K562 (cell line): Measurements from ENCODE around the gene LDLRAD3. TPM values are rescaled to one million over a fixed set of nuclear protein-coding genes. Genes with fewer than 3 reads are reported as not detected.
A peak's percentile ranks its signal among the peaks of the same experiment; 100 is the strongest.

Source experiments
- EHMT2 ChIP-seq: fragments of 450-650 bp; IDR thresholded peaks from 2 replicates; pipeline ENCODE4 v1.6.1; 2018; ENCODE audit warnings: antibody characterized with exemption
- ELF4 ChIP-seq: fragments of 450-650 bp; formaldehyde crosslinking; IDR thresholded peaks from 2 replicates; pipeline ENCODE4 v1.4.0; 2022; ENCODE audit warnings: missing genetic modification characterization
- FOSL1 ChIP-seq: fragments of 200-800 bp; sonication (Bioruptor generic); conservative IDR thresholded peaks from 2 replicates; pipeline ENCODE4 v1.6.1; 2016; ENCODE audit warnings: missing genetic modification characterization, missing compliant biosample characterization
- KLF16 ChIP-seq: IDR thresholded peaks from 2 replicates; pipeline ENCODE4 v1.6.1; 2016; ENCODE audit warnings: antibody characterized with exemption
- MED1 ChIP-seq: sonication (generic); formaldehyde crosslinking; IDR thresholded peaks from 2 replicates; pipeline ENCODE4 v1.8.1; 2023; ENCODE audit warnings: missing genetic modification reagents, borderline replicate concordance
- MYNN ChIP-seq, 2 experiments: sonication (generic); formaldehyde crosslinking in 1 of 2; IDR thresholded peaks; 2 replicates each; pipeline versions ENCODE4 v1.5.0 to v1.6.1; 2016 to 2020; ENCODE audit warnings: antibody characterized with exemption in 1 of 2, missing genetic modification reagents in 1 of 2
- NR2C1 ChIP-seq, 2 experiments: fragments of 450-650 bp; IDR thresholded peaks; 2 replicates each; pipeline ENCODE4 v1.6.1; 2017; ENCODE audit warnings: mild to moderate bottlenecking in 2 of 2, antibody characterized with exemption in 1 of 2, inconsistent platforms in 1 of 2, missing compliant biosample characterization in 1 of 2, missing genetic modification characterization in 1 of 2
- PURB ChIP-seq: sonication (generic); formaldehyde crosslinking; IDR thresholded peaks from 2 replicates; pipeline ENCODE4 v1.9.0; 2021; ENCODE audit warnings: low read depth, mild to moderate bottlenecking, missing genetic modification reagents
- SAFB2 ChIP-seq: fragments of 200-400 bp; formaldehyde crosslinking; IDR thresholded peaks from 2 replicates; pipeline ENCODE4 v1.6.1; 2018; ENCODE audit warnings: borderline replicate concordance, low read length, low read depth, moderate library complexity; ENCODE audit not compliant: severe bottlenecking
- SOX6 ChIP-seq: fragments of 450-650 bp; IDR thresholded peaks from 2 replicates; pipeline ENCODE4 v1.6.1; 2014; ENCODE audit warnings: mild to moderate bottlenecking
- TAF9B ChIP-seq: fragments of 450-650 bp; IDR thresholded peaks from 2 replicates; pipeline ENCODE4 v1.6.1; 2018; ENCODE audit warnings: mild to moderate bottlenecking; ENCODE audit not compliant: partially characterized antibody
- TRIM24 ChIP-seq, 2 experiments: fragments of 450-650 bp; IDR thresholded peaks; 2 replicates each; pipeline ENCODE4 v1.6.1; 2016
- YBX1 ChIP-seq: fragments of 450-650 bp; IDR thresholded peaks from 2 replicates; pipeline ENCODE4 v1.7.1; 2016; ENCODE audit warnings: mild to moderate bottlenecking
- polyA plus RNA-seq, 8 experiments: library from polyadenylated mRNA; depleted of rRNA in 4 of 8; stranded (reverse) in 5 of 8; unstranded in 3 of 8; fragments of >200 nt; fragmentation: Nextera tagmentation in 2 of 8; fragmentation: Illumina TruSeq in 1 of 8; extraction: Ambion mirVana in 2 of 8; extraction: Trizol in 1 of 8; gene quantifications; 2 replicates each; pipeline versions ENCODE4 v1.2.1 to v1.2.3, GENCODE V29; 2011 to 2014; ENCODE audit warnings: inconsistent platforms in 1 of 8, missing spikeins in 1 of 8
- total RNA-seq, 7 experiments: library from RNA; depleted of rRNA in 6 of 7; stranded (reverse); fragments of >200 nt in 6 of 7; fragmentation: Illumina TruSeq in 2 of 7; extraction: Trizol in 2 of 7; gene quantifications; 2 replicates each; pipeline versions ENCODE4 v1.2.1 to v1.2.3, GENCODE V29; 2011 to 2021; ENCODE audit warnings: low replicate concordance in 1 of 7
- TF ChIP-seq, protein P1 (sequence below): sonication (generic); formaldehyde crosslinking; IDR thresholded peaks from 2 replicates; pipeline ENCODE4 v1.9.0; 2022; ENCODE audit warnings: mild to moderate bottlenecking, missing genetic modification reagents
- TF ChIP-seq, protein P2 (sequence below): sonication (generic); formaldehyde crosslinking; IDR thresholded peaks from 2 replicates; pipeline ENCODE4 v1.9.0; 2022; ENCODE audit warnings: mild to moderate bottlenecking, missing genetic modification reagents
- TF ChIP-seq, protein P3 (sequence below): sonication (generic); formaldehyde crosslinking; IDR thresholded peaks from 2 replicates; pipeline ENCODE4 v1.8.1; 2023; ENCODE audit warnings: mild to moderate bottlenecking, missing genetic modification reagents
- TF ChIP-seq, protein P4 (sequence below): fragments of 250-450 bp; sonication (Bioruptor Pico); IDR thresholded peaks from 2 replicates; pipeline ENCODE4 v1.8.0; 2022; ENCODE audit warnings: inconsistent platforms, mild to moderate bottlenecking, moderate library complexity, borderline replicate concordance
- TF ChIP-seq, protein P5 (sequence below): sonication (generic); formaldehyde crosslinking; IDR thresholded peaks from 2 replicates; pipeline ENCODE4 v1.8.0; 2022; ENCODE audit warnings: mild to moderate bottlenecking, low read depth, missing genetic modification reagents
- TF ChIP-seq, protein P6 (sequence below): IDR thresholded peaks from 2 replicates; pipeline ENCODE4 v1.6.1; 2012; ENCODE audit warnings: low read depth, low read length, improper control_type of control experiment, borderline replicate concordance

The LDLRAD3 gene
- total and polyA plus RNA-seq, 9 of the 15 experiments (the other 6 are each of a cell fraction or from before 2014, with no cell fraction given), result 0.73 to 7.2 (median 3.5) TPM

DNA sequence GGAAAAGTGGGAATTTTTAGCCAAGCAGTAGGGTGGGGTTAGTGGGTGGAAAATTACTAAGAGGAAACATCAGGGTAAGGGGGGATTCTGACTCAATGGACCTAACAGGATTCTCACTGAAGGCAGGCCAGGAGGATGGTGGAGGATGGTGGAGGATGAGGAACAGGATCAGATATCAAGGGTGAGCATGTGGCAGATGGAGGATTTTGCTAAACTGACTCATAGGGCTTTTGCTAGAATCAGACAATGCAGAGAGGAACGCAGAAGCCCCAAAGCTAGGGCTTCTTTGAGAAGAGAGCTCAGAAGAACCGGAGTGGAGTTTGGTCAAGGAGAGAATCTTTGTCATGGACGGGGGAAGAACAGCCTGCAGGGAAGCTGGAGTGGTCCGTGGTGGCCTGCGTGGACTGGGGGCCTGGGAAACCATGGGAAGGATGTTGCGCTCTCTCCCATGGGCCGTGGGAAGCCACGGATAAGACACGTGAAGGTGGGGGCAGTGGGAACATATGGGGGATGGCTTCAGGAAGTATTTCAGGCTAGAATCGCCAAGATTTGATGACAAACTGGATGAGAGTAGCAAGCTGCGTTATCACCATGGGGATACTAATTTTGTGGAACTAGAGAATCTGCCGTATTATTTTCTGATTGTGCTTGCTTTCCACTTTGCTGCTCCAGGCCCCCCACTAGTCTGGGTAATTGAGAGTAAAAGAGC is 165.2 kb downstream of the LDLRAD3 start (continued):
- TF ChIP-seq FOSL1 (tag) (0 out of 2 replicates have a peak, but pooled peaks have one; percentile 30), NR2C1 (IDR thresholded peaks at IDR 0.05) (no peak), NR2C1 (tag; IDR thresholded peaks at IDR 0.05) (0 out of 2 replicates have a peak, but pooled peaks have one; percentile 25), YBX1 (no peak), KLF16 (no peak), SAFB2 (no peak), PURB (CRISPR knock-in tag) (no peak), SOX6 (no peak), TAF9B (no peak), TRIM24 (IDR thresholded peaks at IDR 0.05) (peak; percentile 50 to 74; a peak in 2 of 4 replicates), MED1 (no peak), EHMT2 (no peak), ELF4 (CRISPR knock-in tag) (no peak), MYNN (IDR thresholded peaks at IDR 0.05) (no peak), MYNN (CRISPR knock-in tag; IDR thresholded peaks at IDR 0.05) (no peak)
- TF ChIP-seq, protein P1, sequence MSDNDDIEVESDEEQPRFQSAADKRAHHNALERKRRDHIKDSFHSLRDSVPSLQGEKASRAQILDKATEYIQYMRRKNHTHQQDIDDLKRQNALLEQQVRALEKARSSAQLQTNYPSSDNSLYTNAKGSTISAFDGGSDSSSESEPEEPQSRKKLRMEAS, result peak; percentile 12; the same call in 1 of the 2 replicates
- TF ChIP-seq, protein P2, sequence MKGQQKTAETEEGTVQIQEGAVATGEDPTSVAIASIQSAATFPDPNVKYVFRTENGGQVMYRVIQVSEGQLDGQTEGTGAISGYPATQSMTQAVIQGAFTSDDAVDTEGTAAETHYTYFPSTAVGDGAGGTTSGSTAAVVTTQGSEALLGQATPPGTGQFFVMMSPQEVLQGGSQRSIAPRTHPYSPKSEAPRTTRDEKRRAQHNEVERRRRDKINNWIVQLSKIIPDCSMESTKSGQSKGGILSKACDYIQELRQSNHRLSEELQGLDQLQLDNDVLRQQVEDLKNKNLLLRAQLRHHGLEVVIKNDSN (CRISPR knock-in tag), result no peak
- TF ChIP-seq, protein P3, sequence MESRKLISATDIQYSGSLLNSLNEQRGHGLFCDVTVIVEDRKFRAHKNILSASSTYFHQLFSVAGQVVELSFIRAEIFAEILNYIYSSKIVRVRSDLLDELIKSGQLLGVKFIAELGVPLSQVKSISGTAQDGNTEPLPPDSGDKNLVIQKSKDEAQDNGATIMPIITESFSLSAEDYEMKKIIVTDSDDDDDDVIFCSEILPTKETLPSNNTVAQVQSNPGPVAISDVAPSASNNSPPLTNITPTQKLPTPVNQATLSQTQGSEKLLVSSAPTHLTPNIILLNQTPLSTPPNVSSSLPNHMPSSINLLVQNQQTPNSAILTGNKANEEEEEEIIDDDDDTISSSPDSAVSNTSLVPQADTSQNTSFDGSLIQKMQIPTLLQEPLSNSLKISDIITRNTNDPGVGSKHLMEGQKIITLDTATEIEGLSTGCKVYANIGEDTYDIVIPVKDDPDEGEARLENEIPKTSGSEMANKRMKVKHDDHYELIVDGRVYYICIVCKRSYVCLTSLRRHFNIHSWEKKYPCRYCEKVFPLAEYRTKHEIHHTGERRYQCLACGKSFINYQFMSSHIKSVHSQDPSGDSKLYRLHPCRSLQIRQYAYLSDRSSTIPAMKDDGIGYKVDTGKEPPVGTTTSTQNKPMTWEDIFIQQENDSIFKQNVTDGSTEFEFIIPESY, result no peak
- TF ChIP-seq, protein P4, sequence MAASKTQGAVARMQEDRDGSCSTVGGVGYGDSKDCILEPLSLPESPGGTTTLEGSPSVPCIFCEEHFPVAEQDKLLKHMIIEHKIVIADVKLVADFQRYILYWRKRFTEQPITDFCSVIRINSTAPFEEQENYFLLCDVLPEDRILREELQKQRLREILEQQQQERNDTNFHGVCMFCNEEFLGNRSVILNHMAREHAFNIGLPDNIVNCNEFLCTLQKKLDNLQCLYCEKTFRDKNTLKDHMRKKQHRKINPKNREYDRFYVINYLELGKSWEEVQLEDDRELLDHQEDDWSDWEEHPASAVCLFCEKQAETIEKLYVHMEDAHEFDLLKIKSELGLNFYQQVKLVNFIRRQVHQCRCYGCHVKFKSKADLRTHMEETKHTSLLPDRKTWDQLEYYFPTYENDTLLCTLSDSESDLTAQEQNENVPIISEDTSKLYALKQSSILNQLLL (CRISPR knock-in tag), result no peak
- TF ChIP-seq, protein P5, sequence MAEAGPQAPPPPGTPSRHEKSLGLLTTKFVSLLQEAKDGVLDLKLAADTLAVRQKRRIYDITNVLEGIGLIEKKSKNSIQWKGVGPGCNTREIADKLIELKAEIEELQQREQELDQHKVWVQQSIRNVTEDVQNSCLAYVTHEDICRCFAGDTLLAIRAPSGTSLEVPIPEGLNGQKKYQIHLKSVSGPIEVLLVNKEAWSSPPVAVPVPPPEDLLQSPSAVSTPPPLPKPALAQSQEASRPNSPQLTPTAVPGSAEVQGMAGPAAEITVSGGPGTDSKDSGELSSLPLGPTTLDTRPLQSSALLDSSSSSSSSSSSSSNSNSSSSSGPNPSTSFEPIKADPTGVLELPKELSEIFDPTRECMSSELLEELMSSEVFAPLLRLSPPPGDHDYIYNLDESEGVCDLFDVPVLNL, result no peak
- TF ChIP-seq, protein P6, sequence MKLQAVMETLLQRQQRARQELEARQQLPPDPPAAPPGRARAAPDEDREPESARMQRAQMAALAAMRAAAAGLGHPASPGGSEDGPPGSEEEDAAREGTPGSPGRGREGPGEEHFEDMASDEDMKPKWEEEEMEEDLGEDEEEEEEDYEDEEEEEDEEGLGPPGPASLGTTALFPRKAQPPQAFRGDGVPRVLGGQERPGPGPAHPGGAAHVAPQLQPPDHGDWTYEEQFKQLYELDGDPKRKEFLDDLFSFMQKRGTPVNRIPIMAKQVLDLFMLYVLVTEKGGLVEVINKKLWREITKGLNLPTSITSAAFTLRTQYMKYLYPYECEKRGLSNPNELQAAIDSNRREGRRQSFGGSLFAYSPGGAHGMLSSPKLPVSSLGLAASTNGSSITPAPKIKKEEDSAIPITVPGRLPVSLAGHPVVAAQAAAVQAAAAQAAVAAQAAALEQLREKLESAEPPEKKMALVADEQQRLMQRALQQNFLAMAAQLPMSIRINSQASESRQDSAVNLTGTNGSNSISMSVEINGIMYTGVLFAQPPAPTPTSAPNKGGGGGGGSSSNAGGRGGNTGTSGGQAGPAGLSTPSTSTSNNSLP, result no peak
